GM06990 (cell line): Measurements from ENCODE around the gene ADRA2C.

ENCODE experiments used
- DNase-seq: peaks from one replicate; pipeline ENCODE4 v3.0.0-alpha.2; 2011; ENCODE audit not compliant: insufficient read length; ENCODE audit errors: extremely low read depth
- H3K27me3 ChIP-seq: replicated peaks from 2 replicates; pipeline ENCODE4 v1.6.0; 2011; ENCODE audit warnings: low read length; ENCODE audit not compliant: control insufficient read depth, insufficient read depth
- H3K36me3 ChIP-seq: 2 replicates; pipeline ENCODE4 v1.5.1; 2011; ENCODE audit warnings: low read length; ENCODE audit not compliant: control insufficient read depth, insufficient read depth
- H3K4me3 ChIP-seq: replicated peaks from 2 replicates; pipeline ENCODE4 v1.5.1; 2011; ENCODE audit warnings: low read depth, mild to moderate bottlenecking, control low read depth, low read length
- CTCF ChIP-seq: IDR thresholded peaks from 2 replicates; pipeline ENCODE4 v1.5.1; 2011; ENCODE audit warnings: low read length, control low read depth, mild to moderate bottlenecking, inconsistent platforms; ENCODE audit not compliant: insufficient read depth, poor library complexity, severe bottlenecking

ADRA2C gene

GRCh38 chr4:3781193-3781886 is 15.2 kb downstream of the ADRA2C start:
- no peak overlapping the region for H3K4me3 ChIP-seq
- no peaks in the 10 kb centered on the region for H3K36me3 ChIP-seq
- no peaks in the 10 kb centered on the region for H3K27me3 ChIP-seq
- no peak for DNase-seq
- no peak for TF ChIP-seq CTCF

- no peaks in the 10 kb centered on the region for H3K27me3 ChIP-seq
- no peaks in the 10 kb centered on the region for H3K36me3 ChIP-seq
- DNase-seq = no peak
- no peak for TF ChIP-seq CTCF
- H3K4me3 ChIP-seq = no peak overlapping the region
These were observed 16.1 kb downstream of the ADRA2C start for GRCh38 chr4:3781997-3782930.

GRCh38 chr4:3783693-3784306 is 17.6 kb downstream of the ADRA2C start:
- no peak overlapping the region for H3K4me3 ChIP-seq
- no peak for DNase-seq
- no peaks in the 10 kb centered on the region; the same call in 1 of the 2 replicates for H3K27me3 ChIP-seq
- no peaks in the 10 kb centered on the region for H3K36me3 ChIP-seq
- TF ChIP-seq CTCF = peak; percentile 32

- no peak for TF ChIP-seq CTCF
- H3K4me3 ChIP-seq = no peak overlapping the region
- H3K36me3 ChIP-seq = no peaks in the 10 kb centered on the region
- DNase-seq = no peak
- no peaks in the 10 kb centered on the region; the same call in 1 of the 2 replicates for H3K27me3 ChIP-seq
These were observed 18.5 kb downstream of the ADRA2C start for GRCh38 chr4:3784454-3785291.

GRCh38 chr4:3785292-3785565 is 19.0 kb downstream of the ADRA2C start:
- Histone ChIP-seq H3K27me3 (no peaks in the 10 kb centered on the region; the same call in 1 of the 2 replicates), H3K36me3 (no peaks in the 10 kb centered on the region), H3K4me3 (no peak overlapping the region)
- no peak for TF ChIP-seq CTCF
- no peak for DNase-seq
